ENCODE results near the gene ABCC4. TPM values are rescaled to one million over a fixed set of nuclear protein-coding genes. Genes with fewer than 3 reads are reported as not detected.

The ABCC4 gene
- polyA plus RNA-seq, 6 donors from 2014 or later: 0.27 to 2.3 (median 1.5) TPM; not detected in 1

DNA sequence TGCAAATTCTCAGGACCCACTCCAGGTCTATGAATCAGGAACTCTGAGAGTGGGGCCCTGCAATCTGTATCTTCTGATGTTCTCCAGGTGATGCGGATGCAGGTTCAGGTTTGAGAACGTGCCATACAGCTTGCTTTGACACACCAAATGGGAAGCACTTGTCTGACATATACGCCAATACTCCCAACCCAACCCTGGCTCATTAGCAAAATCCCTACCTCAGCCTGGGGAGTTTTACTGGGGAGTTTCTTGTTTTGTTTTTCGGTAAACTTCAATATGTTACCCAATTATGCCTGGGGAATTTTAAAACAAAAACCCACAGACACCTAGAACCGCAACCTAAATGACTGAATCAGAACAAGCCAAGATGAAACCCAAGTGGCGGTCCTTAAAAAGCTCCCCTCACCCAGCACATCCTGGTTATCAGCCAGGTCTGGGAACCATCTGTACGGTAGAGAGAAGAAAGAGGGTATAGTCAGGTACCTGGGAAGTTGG, 41.2 kb downstream of the ABCC4 start:
- no peak overlapping the region for H3K4me3 Mint-ChIP-seq
- H3K4me1 Mint-ChIP-seq: peaks cover 3 to 8% (median 6%) of the 10 kb centered on the region in 3 donors
- peaks cover 0 to 3% of the 10 kb centered on the region in 2 donors for H3K36me3 Mint-ChIP-seq
- no peaks in the 10 kb centered on the region for H3K27me3 Mint-ChIP-seq
- ATAC-seq (ENCODE audit: low read depth in 2 of 2): no peak
- no peak for DNase-seq
- no peaks in the 10 kb centered on the region for H3K9me3 Mint-ChIP-seq
- no peak overlapping the region for H3K27ac Mint-ChIP-seq

DNA sequence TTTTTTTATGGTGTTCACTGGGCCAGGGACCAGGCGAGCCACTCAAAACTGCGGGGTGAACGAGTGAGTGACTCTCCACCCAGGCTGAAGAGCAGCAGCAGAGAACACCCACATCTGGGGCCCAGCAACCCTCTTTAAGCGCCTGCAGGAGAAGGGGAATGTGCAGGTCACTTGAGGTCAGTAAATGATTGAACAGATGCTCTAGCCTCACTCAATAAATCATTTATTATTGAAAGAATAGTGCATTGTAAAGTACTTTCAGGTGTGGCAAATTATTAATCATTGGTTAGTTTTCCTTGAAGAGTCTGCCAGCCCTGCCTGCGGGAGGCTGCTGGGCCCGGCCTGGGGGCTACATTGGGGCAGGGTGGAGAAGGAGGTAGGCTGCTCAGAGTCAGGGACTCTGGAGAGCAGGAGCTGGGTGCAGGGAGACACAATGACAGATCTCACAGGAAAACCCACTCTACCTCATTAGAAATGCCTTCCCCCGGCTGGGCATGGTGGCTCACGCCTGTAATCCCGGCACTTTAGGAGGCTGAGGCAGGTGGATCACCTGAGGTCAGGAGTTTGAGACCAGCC, 42.5 kb downstream of the ABCC4 start:
- DNase-seq (no peak), ATAC-seq (ENCODE audit: low read depth in 2 of 2) (no peak)
- Mint-ChIP-seq H3K9me3 (no peaks in the 10 kb centered on the region), H3K4me3 (no peak overlapping the region), H3K36me3 (peaks cover 0 to 3% of the 10 kb centered on the region in 2 donors), H3K27ac (no peak overlapping the region), H3K4me1 (peaks cover 3 to 8% (median 6%) of the 10 kb centered on the region in 3 donors), H3K27me3 (no peaks in the 10 kb centered on the region)

DNA sequence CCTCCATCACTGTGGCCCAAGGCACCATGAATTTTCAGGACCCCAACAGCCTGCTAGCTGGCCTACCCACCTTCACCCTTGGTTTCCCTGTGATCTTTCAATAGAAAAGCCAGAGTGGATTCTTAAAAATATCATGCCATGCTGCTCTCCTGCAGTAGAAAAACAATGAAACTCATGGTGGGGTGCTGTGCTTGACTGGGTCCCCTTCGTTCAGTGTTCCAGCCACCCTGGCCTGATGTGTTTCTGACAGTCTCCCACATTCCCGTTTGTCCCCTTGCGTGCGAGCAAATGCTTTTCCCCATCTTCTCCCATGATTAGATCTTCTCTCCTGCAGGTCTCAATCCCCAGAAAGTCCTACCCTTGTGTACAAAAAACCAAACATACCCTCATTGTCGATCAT, 43.2 kb downstream of the ABCC4 start:
- H3K36me3 Mint-ChIP-seq: peaks cover 0 to 3% of the 10 kb centered on the region in 2 donors
- no peaks in the 10 kb centered on the region for H3K27me3 Mint-ChIP-seq
- H3K27ac Mint-ChIP-seq: peak overlapping the region in 1 of 6 donors; percentile 1
- no peaks in the 10 kb centered on the region for H3K9me3 Mint-ChIP-seq
- no peak for DNase-seq
- no peak overlapping the region for H3K4me3 Mint-ChIP-seq
- H3K4me1 Mint-ChIP-seq: peaks cover 3 to 8% (median 6%) of the 10 kb centered on the region in 3 donors
- ATAC-seq (ENCODE audit: low read depth in 2 of 2): no peak

DNA sequence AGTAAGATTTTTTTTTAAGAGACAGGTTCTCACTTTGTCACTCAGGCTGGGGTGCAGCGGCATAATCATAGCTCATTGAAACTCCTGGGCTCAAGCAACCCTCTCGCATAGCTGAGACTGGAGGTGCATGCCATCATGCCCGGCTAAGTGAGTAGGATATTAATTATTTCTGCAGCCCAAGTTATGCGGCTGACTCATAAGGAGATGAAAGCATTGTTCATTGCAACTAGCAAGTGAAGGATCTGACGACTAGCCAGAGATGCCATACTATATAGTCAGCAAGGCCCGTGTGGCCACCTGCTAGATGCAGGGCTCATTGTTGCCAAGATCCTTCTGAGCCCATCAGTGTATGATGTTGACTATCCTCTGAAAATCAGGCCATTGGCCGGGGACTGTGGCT, 45.2 kb downstream of the ABCC4 start:
- Mint-ChIP-seq H3K4me1 (peaks cover 3 to 8% (median 6%) of the 10 kb centered on the region in 3 donors), H3K9me3 (no peaks in the 10 kb centered on the region), H3K27me3 (no peaks in the 10 kb centered on the region), H3K4me3 (no peak overlapping the region), H3K27ac (no peak overlapping the region), H3K36me3 (peaks cover 0 to 3% of the 10 kb centered on the region in 2 donors)
- ATAC-seq (ENCODE audit: low read depth in 2 of 2) (no peak), DNase-seq (no peak)

DNA sequence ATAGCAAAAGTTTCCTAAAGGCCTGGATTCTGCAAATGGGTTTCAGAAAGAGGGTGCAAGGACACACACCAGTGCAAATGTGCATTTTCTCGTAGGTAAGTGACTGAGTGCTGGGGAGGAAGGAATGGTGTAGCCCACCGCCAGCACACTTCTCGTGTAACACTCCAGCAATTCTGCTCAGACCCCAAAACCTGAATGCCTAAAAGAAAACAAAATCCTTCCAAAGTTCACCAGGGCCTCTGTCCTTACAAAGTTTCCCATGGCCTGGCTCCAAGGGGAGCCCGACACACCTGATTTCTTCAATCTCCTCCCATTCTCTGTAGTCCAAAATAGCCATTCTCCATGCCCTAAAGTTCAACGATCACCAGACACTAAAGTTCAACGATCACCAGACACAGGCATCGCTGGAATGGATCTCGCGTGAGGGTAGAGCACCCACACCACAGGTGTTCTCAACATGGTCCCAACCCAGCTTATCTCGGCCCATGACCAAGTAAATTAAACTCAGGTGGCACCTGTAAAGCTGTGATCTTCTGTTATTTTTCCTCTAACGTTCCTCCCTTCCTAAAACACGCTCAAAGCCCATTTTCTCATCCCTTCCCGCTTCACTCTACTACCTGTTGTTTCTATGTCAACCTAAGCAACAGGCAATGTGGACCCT, 46.0 kb downstream of the ABCC4 start:
- no peaks in the 10 kb centered on the region for H3K27me3 Mint-ChIP-seq
- H3K4me3 Mint-ChIP-seq: no peak overlapping the region
- DNase-seq (no peak), ATAC-seq (ENCODE audit: low read depth in 2 of 2) (no peak)
- H3K4me1 Mint-ChIP-seq: peaks cover under 1 to 8% (median 2%) of the 10 kb centered on the region in 3 donors
- peak overlapping the region in 1 of 6 donors; percentile 35 for H3K27ac Mint-ChIP-seq
- no peaks in the 10 kb centered on the region for H3K9me3 Mint-ChIP-seq
- H3K36me3 Mint-ChIP-seq: peaks cover 0 to 3% of the 10 kb centered on the region in 2 donors

DNA sequence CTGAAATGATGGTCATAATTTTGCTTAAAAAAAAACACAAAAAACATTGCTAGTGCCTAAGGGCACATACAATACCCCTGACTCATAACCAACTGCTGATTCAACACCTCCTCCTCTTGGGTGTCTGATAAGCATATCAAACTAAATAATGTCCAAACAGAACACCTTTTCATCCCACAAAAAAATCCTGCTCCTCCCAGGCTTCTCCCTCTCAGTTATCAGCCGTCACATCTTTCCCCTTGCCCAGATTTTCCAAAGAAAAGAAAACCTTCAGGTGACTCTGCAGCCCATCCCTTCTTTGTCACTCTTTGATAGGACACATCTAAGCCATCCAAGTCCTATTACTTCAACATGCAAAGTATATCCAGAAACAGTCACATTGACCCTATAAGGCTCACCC, 46.9 kb downstream of the ABCC4 start:
- Mint-ChIP-seq H3K27me3 (no peaks in the 10 kb centered on the region), H3K27ac (peak overlapping the region in 1 of 6 donors; percentile 16), H3K4me1 (peaks cover 0 to 8% (median 0%) of the 10 kb centered on the region in 3 donors), H3K4me3 (no peak overlapping the region), H3K36me3 (peaks cover 0 to 3% of the 10 kb centered on the region in 2 donors), H3K9me3 (no peaks in the 10 kb centered on the region)
- ATAC-seq (ENCODE audit: low read depth in 2 of 2) (no peak), DNase-seq (no peak)

DNA sequence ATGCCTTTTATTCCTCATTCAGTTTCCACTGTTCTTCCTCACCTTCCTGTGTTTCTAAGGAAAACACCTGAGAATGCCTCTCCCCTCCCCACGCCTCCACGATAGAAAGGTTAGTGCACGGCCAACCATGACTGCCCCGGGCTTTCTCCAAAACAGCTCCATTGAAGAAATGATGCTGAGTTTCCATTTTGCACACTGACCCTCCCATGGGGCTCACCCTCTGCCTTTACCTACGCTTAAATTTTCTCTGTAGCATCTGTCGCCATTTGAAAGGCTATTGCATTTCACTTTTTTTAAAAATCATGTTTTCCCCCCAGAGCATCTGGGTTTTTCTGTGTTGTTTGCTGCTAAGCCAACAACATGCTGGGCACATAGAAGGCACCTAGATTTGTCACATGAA, 48.2 kb downstream of the ABCC4 start:
- no peak overlapping the region for H3K4me3 Mint-ChIP-seq
- peak overlapping the region in 2 of 6 donors; percentile 20 to 49 for H3K27ac Mint-ChIP-seq
- ATAC-seq (ENCODE audit: low read depth in 2 of 2) (no peak), DNase-seq (no peak)
- H3K36me3 Mint-ChIP-seq: peaks cover 0 to 3% of the 10 kb centered on the region in 2 donors
- H3K9me3 Mint-ChIP-seq: no peaks in the 10 kb centered on the region
- no peaks in the 10 kb centered on the region for H3K27me3 Mint-ChIP-seq
- peaks cover 0 to 8% (median 0%) of the 10 kb centered on the region in 3 donors for H3K4me1 Mint-ChIP-seq

DNA sequence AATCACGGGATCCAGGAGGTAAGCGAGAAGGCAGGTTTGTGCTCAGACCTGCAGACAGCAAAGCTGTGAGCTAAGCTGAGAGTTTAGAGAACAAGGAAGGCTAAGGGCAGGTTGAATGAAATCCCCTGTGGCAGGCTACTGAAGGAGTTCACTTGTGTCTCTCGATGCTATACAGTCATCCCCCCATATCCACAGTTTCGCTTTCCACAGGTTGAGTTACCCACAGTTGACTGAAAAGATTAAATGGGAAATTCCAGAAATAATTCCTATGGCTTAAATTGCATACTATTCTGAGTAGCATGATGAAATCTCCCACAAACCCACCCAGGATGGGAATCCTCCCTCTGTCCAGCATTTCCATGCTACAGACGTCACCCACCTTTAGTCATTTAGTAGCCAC, 49.6 kb downstream of the ABCC4 start:
- Mint-ChIP-seq H3K4me1 (peaks cover 0 to 8% (median 0%) of the 10 kb centered on the region in 3 donors), H3K27me3 (no peaks in the 10 kb centered on the region), H3K36me3 (peaks cover 0 to 7% of the 10 kb centered on the region in 2 donors), H3K27ac (peak overlapping the region in 1 of 6 donors; percentile 48), H3K4me3 (no peak overlapping the region), H3K9me3 (no peaks in the 10 kb centered on the region)
- DNase-seq (no peak), ATAC-seq (ENCODE audit: low read depth in 2 of 2) (no peak)

DNA sequence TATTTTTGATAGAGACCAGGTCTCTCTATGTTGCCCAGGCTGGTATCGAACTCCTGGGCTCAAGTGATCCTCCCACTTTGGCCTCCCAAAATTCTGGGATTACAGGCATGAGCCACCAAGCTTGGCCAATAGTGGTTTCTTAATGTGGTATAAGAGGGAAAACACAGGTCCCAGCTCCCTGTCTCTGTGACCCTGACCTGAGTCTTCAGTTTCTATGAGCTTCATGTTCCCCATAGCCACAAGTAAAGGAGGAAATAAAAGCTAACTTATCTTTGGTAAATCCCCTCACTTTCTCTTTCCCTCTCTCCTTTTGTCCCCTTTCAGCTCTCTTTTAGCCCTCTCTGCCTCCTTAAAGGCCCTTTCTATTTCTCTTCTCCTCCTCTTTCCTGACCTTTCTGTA, 50.3 kb downstream of the ABCC4 start:
- peaks cover 0 to 7% of the 10 kb centered on the region in 2 donors for H3K36me3 Mint-ChIP-seq
- H3K27me3 Mint-ChIP-seq: no peaks in the 10 kb centered on the region
- peaks cover 0 to 8% (median 0%) of the 10 kb centered on the region in 3 donors for H3K4me1 Mint-ChIP-seq
- no peaks in the 10 kb centered on the region for H3K9me3 Mint-ChIP-seq
- ATAC-seq (ENCODE audit: low read depth in 2 of 2): no peak
- H3K27ac Mint-ChIP-seq: peak overlapping the region in 2 of 6 donors; percentile 48 to 50
- H3K4me3 Mint-ChIP-seq: no peak overlapping the region
- DNase-seq: no peak

DNA sequence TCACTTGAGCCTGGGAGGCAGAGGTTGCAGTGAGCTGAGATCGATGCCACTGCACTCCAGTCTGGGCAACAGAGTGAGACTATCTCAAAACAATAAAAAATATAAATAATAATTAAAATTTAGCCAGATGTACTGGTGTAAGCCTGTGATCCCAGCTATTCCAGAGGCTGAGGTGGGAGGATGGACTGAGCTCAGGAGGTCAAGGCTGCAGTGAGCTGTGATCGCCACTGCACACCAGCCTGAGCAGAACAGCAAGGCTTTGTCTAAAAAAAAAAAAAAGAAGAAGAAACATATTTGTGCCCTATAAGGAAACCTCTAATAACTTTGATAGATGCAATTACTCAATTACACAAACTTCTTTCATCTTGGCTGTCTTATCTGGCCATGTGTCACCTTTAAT, 52.3 kb downstream of the ABCC4 start:
- Mint-ChIP-seq H3K4me3 (no peak overlapping the region), H3K27ac (no peak overlapping the region), H3K4me1 (peaks cover 0 to 4% (median 2%) of the 10 kb centered on the region in 3 donors), H3K27me3 (no peaks in the 10 kb centered on the region), H3K9me3 (peaks cover 0 to 3% (median 0%) of the 10 kb centered on the region in 7 donors), H3K36me3 (peaks cover 0 to 4% of the 10 kb centered on the region in 2 donors)
- DNase-seq (no peak), ATAC-seq (ENCODE audit: low read depth in 2 of 2) (no peak)

DNA sequence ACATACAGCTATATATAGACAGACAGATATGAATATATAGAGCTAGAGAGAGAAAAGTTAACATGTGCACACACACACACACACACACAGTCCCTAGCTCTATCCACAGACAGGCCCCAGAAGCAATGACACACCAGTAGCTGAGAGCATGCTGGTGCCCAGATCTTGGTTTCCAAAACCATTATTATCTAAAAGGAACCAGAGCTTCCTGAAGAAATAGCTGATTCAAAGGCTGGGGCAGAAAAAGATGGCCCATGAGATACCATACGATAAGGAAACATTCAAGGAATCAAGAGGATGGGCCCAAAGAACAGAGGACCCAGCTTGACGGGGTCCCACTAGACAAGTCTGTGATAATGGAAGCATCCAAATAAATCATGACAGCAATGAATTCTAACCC, 53.4 kb downstream of the ABCC4 start:
- Mint-ChIP-seq H3K27me3 (no peaks in the 10 kb centered on the region), H3K27ac (no peak overlapping the region), H3K9me3 (peaks cover 0 to 3% (median 0%) of the 10 kb centered on the region in 7 donors), H3K4me3 (no peak overlapping the region), H3K4me1 (peaks cover 0 to 4% (median 2%) of the 10 kb centered on the region in 3 donors), H3K36me3 (peaks cover 0 to 4% of the 10 kb centered on the region in 2 donors)
- ATAC-seq (ENCODE audit: low read depth in 2 of 2) (no peak), DNase-seq (no peak)

DNA sequence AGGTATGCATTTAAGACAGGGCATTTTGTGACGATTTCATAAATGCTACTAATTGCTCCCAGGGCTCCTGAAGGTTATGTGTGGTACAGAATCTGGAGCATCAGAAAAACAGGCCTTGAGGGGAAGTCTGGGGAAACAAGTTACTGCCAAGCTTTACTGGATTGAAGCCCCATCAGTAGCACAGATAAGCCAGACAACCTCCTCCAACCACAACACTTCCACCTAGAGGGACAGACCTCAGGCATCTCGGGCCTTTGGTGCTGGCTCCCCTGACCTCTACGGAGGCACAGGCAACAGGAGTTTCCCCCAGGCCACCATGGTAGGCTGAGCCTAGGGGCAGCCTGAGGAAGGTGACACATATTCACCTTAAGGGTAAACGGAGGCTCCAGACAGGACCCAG, 54.1 kb downstream of the ABCC4 start:
- DNase-seq: no peak
- Mint-ChIP-seq H3K9me3 (peaks cover 0 to 3% (median 0%) of the 10 kb centered on the region in 7 donors), H3K27me3 (no peaks in the 10 kb centered on the region), H3K27ac (no peak overlapping the region), H3K4me1 (peaks cover 0 to 4% (median 2%) of the 10 kb centered on the region in 3 donors), H3K36me3 (peaks cover 0 to 4% of the 10 kb centered on the region in 2 donors), H3K4me3 (no peak overlapping the region)
- no peak for ATAC-seq (ENCODE audit: low read depth in 2 of 2)

DNA sequence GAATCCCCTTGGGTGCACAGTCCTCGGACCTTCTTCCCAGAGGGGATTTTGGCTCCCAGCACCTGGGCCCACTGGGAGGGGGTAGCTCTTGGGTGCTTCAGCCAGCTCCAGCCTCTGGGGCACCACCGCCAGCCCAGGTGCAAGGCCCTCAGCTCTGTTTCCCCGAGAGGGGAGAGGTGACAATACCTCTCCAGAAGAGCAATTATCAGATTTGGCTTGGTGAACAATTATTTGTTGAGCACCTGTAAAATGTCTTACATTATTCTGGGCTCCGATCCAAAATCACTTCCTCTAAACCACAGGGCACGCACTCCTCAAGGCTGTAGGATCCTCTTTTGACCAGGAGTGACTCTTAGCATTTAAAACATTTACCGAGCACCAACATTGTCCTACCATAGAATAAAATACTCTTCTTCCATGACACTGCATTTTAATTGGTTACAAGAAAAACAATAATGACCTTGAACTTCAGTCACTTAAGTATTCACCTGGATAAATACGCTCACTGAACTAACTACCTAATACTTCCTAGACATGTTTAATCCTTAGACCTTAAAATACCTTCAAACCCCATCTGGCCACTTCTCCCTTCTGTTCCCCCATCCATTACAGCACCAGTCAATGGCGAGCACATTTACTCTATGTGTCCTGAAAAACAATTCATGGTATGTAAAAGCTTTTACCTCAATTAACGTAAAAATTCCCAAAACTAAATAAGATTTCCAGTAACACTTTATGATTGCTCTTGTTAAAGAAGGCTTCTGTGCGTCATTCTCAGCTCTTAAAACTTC, 54.8 kb downstream of the ABCC4 start:
- ATAC-seq (ENCODE audit: low read depth in 2 of 2) (no peak), DNase-seq (no peak)
- Mint-ChIP-seq H3K36me3 (peaks cover 0 to 8% of the 10 kb centered on the region in 2 donors), H3K4me3 (peak overlapping the region in 1 of 8 donors; percentile 68), H3K9me3 (peaks cover 0 to 3% (median 0%) of the 10 kb centered on the region in 7 donors), H3K27ac (peak overlapping the region in 1 of 6 donors; percentile 40), H3K4me1 (peaks cover 0 to 4% (median 2%) of the 10 kb centered on the region in 3 donors), H3K27me3 (no peaks in the 10 kb centered on the region)

Data from naive B cell (primary cell).